ENCODE data around the gene C3orf52. TPM values are rescaled to one million over a fixed set of nuclear protein-coding genes. Genes with fewer than 3 reads are reported as not detected.

The C3orf52 gene
- total and polyA plus RNA-seq, 2 experiments from 2014 or later, result 8.1 to 16.6 TPM

GRCh38 chr3:112129925-112130637 is 43.9 kb downstream of the C3orf52 start:
- Histone ChIP-seq H3K4me2 (no peak overlapping the region), H3K4me3 (no peak overlapping the region), H3K36me3 (ENCODE audit: insufficient read depth) (no peaks in the 10 kb centered on the region), H3K4me1 (ENCODE audit: insufficient read depth) (peaks cover 34% of the 10 kb centered on the region), H3K27ac (ENCODE audit: low read depth) (no peak overlapping the region; the same call in 1 of the 2 replicates), H2AFZ (no peak overlapping the region), H4K20me1 (replicated peaks; ENCODE audit: insufficient read depth) (no peaks in the 10 kb centered on the region), H3F3A (replicated peaks; ENCODE audit: low read depth) (no peaks in the 10 kb centered on the region), H3K9me2 (ENCODE audit: insufficient read depth) (no peaks in the 10 kb centered on the region), H3K27me3 (ENCODE audit: insufficient read depth) (no peaks in the 10 kb centered on the region), H3K79me2 (replicated peaks; ENCODE audit: insufficient read depth) (no peaks in the 10 kb centered on the region)
- H3K27ac Mint-ChIP-seq, result no peak overlapping the region
- no peaks in the 10 kb centered on the region for H3K27me3 Mint-ChIP-seq (ENCODE audit: insufficient read depth, low read depth, poor library complexity)
- peaks cover 50% of the 10 kb centered on the region for H3K4me1 Mint-ChIP-seq
- no peaks in the 10 kb centered on the region for H3K36me3 Mint-ChIP-seq (ENCODE audit: low read depth)
- no peaks in the 10 kb centered on the region for H3K9me3 Mint-ChIP-seq
- no peak for ATAC-seq
- TF ChIP-seq STAT1 (IDR thresholded peaks at IDR 0.05; ENCODE audit: unreplicated experiment) (no peak), POLR2AphosphoS5 (IDR thresholded peaks at IDR 0.05; ENCODE audit: low read depth) (no peak), ETS1 (IDR thresholded peaks at IDR 0.05) (no peak), REST (IDR thresholded peaks at IDR 0.05; ENCODE audit: unreplicated experiment) (no peak), CREB1 (CRISPR knock-in tag; IDR thresholded peaks at IDR 0.05; ENCODE audit: low read depth) (no peak), ZNF462 (CRISPR knock-in tag; IDR thresholded peaks at IDR 0.05) (no peak), JUNB (IDR thresholded peaks at IDR 0.05; ENCODE audit: unreplicated experiment) (no peak), NANOG (IDR thresholded peaks at IDR 0.05; ENCODE audit: borderline replicate concordance) (no peak), EZH2 (IDR thresholded peaks at IDR 0.05; ENCODE audit: low read depth, unreplicated experiment) (no peak), ZNF331 (CRISPR knock-in tag; IDR thresholded peaks at IDR 0.05; ENCODE audit: low read depth) (no peak), CTCF (conservative IDR thresholded peaks at IDR 0.05; ENCODE audit: low read depth in 2 of 2) (no peak), ZNF114 (CRISPR knock-in tag; IDR thresholded peaks at IDR 0.05) (no peak)
- DNase-seq (ENCODE audit: low spot score), result no peak
- H3K4me3 Mint-ChIP-seq, result no peak overlapping the region

Measured in GM23338 (cell line).